Common myeloid progenitor, CD34-positive (primary cell): ENCODE measurements around the gene PDE7B.

Source experiments
- CTCF ChIA-PET: fragments of 350-600 bp; sonication (Branson Sonifier 250); formaldehyde crosslinking; loops from one replicate; lab custom pipeline; 2021; ENCODE audit warnings: antibody characterized with exemption; lab: Charles Lee
- POLR2A ChIA-PET: fragments of 350-600 bp; sonication (Branson Sonifier 250); formaldehyde crosslinking; loops from one replicate; lab custom pipeline; 2021; ENCODE audit warnings: antibody characterized with exemption; lab: Charles Lee
- DNase-seq, 3 donors: peaks; one replicate each; pipeline versions ENCODE4 v3.0.0 to v3.0.0-alpha.2; 2013
- H3K27ac ChIP-seq, 2 experiments: 1 replicate in 1 of 2; 2 replicates in 1 of 2; pipeline ENCODE4 v1.7.0; 2013; ENCODE audit warnings: inconsistent platforms in 2 of 2, low read length in 2 of 2, mild to moderate bottlenecking in 2 of 2, low read depth in 1 of 2, moderate library complexity in 1 of 2; ENCODE audit not compliant: severe bottlenecking in 2 of 2, insufficient read depth in 1 of 2, poor library complexity in 1 of 2
- H3K27me3 ChIP-seq, 5 experiments: replicated peaks in 2 of 5; 1 replicate in 3 of 5; 2 replicates in 2 of 5; pipeline versions ENCODE4 v1.6.1 to v1.7.0; 2013; ENCODE audit warnings: low read length in 4 of 5, mild to moderate bottlenecking in 2 of 5, moderate library complexity in 2 of 5, inconsistent platforms in 1 of 5; ENCODE audit not compliant: insufficient read depth in 5 of 5, control insufficient read depth in 4 of 5
- H3K36me3 ChIP-seq, 4 experiments: 1 replicate in 2 of 4; 2 replicates in 2 of 4; pipeline versions ENCODE4 v1.6.1 to v1.7.0; 2013; ENCODE audit warnings: low read length in 3 of 4, control low read depth in 1 of 4, mild to moderate bottlenecking in 1 of 4; ENCODE audit not compliant: control insufficient read depth in 4 of 4, insufficient read depth in 4 of 4
- H3K4me1 ChIP-seq, 4 experiments: 1 replicate in 3 of 4; 2 replicates in 1 of 4; pipeline versions ENCODE4 v1.6.1 to v1.7.1; 2013; ENCODE audit warnings: low read length in 3 of 4, mild to moderate bottlenecking in 3 of 4, control low read depth in 1 of 4, inconsistent platforms in 1 of 4, moderate library complexity in 1 of 4; ENCODE audit not compliant: control insufficient read depth in 4 of 4, insufficient read depth in 4 of 4; ENCODE audit errors: control extremely low read depth in 1 of 4
- H3K4me3 ChIP-seq, 7 experiments: 1 replicate in 4 of 7; 2 replicates in 3 of 7; pipeline versions ENCODE4 v1.5.1 to v1.7.0; 2013; ENCODE audit warnings: mild to moderate bottlenecking in 7 of 7, low read length in 6 of 7, moderate library complexity in 6 of 7, inconsistent platforms in 2 of 7, low read depth in 2 of 7, control low read depth in 1 of 7; ENCODE audit not compliant: insufficient read depth in 4 of 7, control insufficient read depth in 1 of 7; ENCODE audit errors: extremely low read depth in 1 of 7
- H3K9me3 ChIP-seq, 5 experiments: 1 replicate in 4 of 5; 2 replicates in 1 of 5; pipeline versions ENCODE4 v1.6.1 to v1.7.1; 2013; ENCODE audit warnings: low read length in 4 of 5, mild to moderate bottlenecking in 2 of 5, inconsistent platforms in 1 of 5, low read depth in 1 of 5, moderate library complexity in 1 of 5; ENCODE audit not compliant: control insufficient read depth in 4 of 5, insufficient read depth in 2 of 5; ENCODE audit errors: control extremely low read depth in 1 of 5
- WGBS: methylation state at CpG from one replicate; pipeline ENCODE4 v1.1.5; 2013; ENCODE audit not compliant: insufficient coverage; 5-methylcytosine and 5-hydroxymethylcytosine counted together

Gene PDE7B

DNA sequence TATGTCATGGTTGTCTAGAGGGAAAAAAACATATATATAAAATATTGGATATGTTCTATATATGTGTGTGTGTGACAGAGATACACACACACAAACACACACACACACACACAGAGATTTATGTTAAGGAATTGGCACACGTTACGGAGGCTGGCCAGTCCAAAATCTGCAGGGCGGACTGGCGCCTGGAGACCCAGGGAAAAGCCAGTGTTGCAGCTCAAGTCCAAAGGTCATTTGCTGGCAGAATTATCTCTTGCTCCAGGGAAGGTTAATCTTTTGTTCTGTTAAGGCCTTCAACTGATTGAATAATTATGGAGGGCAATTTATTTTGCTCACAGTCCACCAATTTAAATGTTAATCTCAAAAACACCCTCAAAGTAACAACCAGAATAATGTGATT, 37.5 kb upstream of the PDE7B start:
- no peak overlapping the region for H3K4me3 ChIP-seq
- WGBS, result 92% methylated on average over 4 of the region's 4 CpGs
- peaks cover 0 to 7% (median 0%) of the 10 kb centered on the region in 5 experiments for H3K9me3 ChIP-seq
- H3K27ac ChIP-seq, result no peak overlapping the region
- DNase-seq, result no peak
- H3K27me3 ChIP-seq, result no peaks in the 10 kb centered on the region
- ChIA-PET POLR2A (no interaction called here), CTCF (interaction anchor here (1.2 kb wide), 1 partner anchor 96 kb away, joined by 3 read pairs; no protein-coding TSS in a partner anchor)
- H3K4me1 ChIP-seq, result peaks cover 0 to 19% (median 12%) of the 10 kb centered on the region in 4 experiments
- no peaks in the 10 kb centered on the region for H3K36me3 ChIP-seq

DNA sequence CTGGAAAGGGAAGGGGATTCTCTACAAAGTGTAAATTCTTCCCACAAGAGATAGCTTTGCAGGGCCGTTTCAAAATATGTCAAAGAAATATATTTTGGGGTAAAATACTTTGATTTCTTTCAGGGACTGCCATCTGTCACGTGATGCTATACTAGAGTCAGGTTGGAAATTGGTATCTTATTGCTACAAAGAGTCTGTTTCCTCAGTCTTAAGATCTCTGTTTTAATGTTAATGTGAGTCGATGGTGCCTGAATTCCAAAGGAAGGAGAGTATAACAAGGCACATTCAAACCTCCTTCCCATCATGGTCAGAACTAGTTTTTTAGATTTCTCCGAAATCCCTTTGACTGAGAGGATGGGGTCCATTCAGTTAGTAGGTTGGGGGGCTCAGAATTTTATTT, 36.3 kb upstream of the PDE7B start:
- 100% methylated on average over 3 of the region's 4 CpGs for WGBS
- ChIA-PET CTCF (no interaction called here), POLR2A (no interaction called here)
- no peak for DNase-seq
- no peak overlapping the region for H3K4me3 ChIP-seq
- H3K36me3 ChIP-seq, result no peaks in the 10 kb centered on the region
- no peak overlapping the region for H3K27ac ChIP-seq
- H3K27me3 ChIP-seq, result no peaks in the 10 kb centered on the region
- H3K4me1 ChIP-seq, result peaks cover 0 to 19% (median 12%) of the 10 kb centered on the region in 4 experiments
- no peaks in the 10 kb centered on the region for H3K9me3 ChIP-seq

DNA sequence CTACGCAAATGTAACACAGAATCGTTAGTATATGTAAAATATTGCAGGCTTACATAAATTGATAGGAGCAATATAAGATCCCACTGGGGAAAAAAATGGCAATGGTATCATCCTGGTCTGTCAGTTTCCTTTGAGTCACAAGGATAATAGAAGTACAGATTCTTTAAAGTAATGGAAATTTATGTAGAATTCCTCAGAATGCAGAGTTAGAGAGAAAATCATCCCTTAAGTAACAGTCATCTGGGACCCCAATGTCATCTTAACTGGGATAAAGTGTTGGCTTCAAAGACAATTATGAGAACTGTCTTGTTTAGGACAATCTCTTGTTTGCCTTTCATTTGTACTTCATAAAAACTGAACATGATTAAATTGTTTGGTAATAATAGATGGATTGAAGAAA, 34.5 kb upstream of the PDE7B start:
- 100% methylated on average over 2 of the region's 2 CpGs for WGBS
- Histone ChIP-seq H3K4me3 (no peak overlapping the region), H3K27me3 (no peaks in the 10 kb centered on the region), H3K27ac (no peak overlapping the region), H3K4me1 (peaks cover 0 to 13% (median 7%) of the 10 kb centered on the region in 4 experiments), H3K9me3 (no peaks in the 10 kb centered on the region), H3K36me3 (no peaks in the 10 kb centered on the region)
- ChIA-PET POLR2A (no interaction called here), CTCF (no interaction called here)
- DNase-seq, result no peak

DNA sequence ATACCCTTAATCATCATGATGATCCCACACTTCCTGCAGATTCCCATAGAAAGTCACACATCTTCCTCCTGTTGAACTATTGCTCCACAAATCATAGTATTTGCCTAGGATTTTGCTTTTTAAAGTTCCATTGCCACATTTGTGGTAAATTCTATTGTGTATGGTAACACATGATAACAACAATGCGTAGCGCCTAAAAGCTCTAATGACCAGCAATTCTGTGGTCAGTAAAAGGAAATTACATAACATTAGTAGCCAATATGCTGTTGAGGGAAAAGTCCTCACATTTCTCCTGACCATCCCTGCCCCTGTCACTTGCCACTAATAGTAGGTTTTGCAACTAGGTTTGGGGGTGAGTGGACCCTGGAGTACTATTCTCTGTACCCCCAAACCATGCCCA, 31.8 kb upstream of the PDE7B start:
- no peaks in the 10 kb centered on the region for H3K36me3 ChIP-seq
- ChIA-PET CTCF (interaction anchor here (1.0 kb wide), 1 partner anchor 10 kb away, joined by 4 read pairs; no protein-coding TSS in a partner anchor), POLR2A (interaction anchor here (0.7 kb wide), 1 partner anchor 929 kb away, joined by 3 read pairs; no protein-coding TSS in a partner anchor)
- no peaks in the 10 kb centered on the region for H3K27me3 ChIP-seq
- no peak overlapping the region for H3K4me3 ChIP-seq
- DNase-seq, result no peak
- WGBS, result no CpG with 5 or more reads among the region's 2 CpGs
- no peaks in the 10 kb centered on the region for H3K4me1 ChIP-seq
- H3K9me3 ChIP-seq, result no peaks in the 10 kb centered on the region
- H3K27ac ChIP-seq, result no peak overlapping the region

DNA sequence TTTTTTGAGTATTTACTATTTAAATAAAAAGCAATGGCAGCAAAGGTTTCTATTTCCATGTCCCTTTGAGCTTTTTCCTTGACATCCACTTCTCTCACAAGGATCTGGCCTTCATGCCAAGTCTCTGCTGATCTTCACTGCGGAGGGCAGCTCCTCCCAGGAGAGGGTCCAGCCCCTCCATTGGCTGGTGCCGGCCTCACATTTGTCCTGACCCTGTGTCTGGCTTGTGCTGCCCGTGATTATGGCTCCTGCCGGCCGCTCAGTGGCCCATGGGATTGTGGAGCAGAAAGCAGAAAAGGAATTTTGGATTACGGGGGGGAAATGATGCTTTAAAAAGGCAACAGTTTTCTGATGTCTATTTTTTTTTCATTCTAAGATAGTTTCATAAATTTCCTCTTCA, 31.2 kb upstream of the PDE7B start:
- Histone ChIP-seq H3K9me3 (no peaks in the 10 kb centered on the region), H3K4me1 (no peaks in the 10 kb centered on the region), H3K27me3 (no peaks in the 10 kb centered on the region), H3K27ac (no peak overlapping the region), H3K36me3 (no peaks in the 10 kb centered on the region), H3K4me3 (no peak overlapping the region)
- POLR2A ChIA-PET, result interaction anchor here (0.7 kb wide), 1 partner anchor 929 kb away, joined by 3 read pairs; no protein-coding TSS in a partner anchor
- no peak for DNase-seq
- WGBS, result 100% methylated on average over 2 of the region's 6 CpGs
- CTCF ChIA-PET, result interaction anchor here (1.0 kb wide), 1 partner anchor 9 kb away, joined by 4 read pairs; no protein-coding TSS in a partner anchor

DNA sequence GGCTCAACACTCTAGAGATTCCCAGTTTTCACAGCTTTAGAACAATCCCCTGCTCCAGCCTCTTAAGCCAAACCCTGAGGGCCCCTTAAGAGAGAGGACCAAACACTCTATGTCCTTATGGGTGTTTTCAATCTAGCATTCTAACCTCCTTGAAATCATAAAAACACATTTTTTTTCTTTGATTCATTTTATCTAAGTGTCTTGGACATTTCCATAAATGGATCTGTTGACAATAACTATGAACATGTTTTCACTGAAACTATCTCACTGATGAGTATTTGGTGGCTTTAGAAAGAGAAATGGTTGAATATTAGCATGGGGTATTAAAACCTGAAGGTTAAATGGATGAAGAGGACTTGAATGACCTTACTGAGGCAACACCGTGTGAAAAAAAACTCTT, 27.6 kb upstream of the PDE7B start:
- no peaks in the 10 kb centered on the region for H3K27me3 ChIP-seq
- H3K36me3 ChIP-seq, result no peaks in the 10 kb centered on the region
- ChIA-PET POLR2A (interaction anchor here (0.6 kb wide), 1 partner anchor 27 kb away, joined by 3 read pairs; no protein-coding TSS in a partner anchor), CTCF (no interaction called here)
- 100% methylated on average over 1 of the region's 1 CpG for WGBS
- no peak for DNase-seq
- no peak overlapping the region for H3K27ac ChIP-seq
- H3K9me3 ChIP-seq, result no peaks in the 10 kb centered on the region
- no peaks in the 10 kb centered on the region for H3K4me1 ChIP-seq
- H3K4me3 ChIP-seq, result no peak overlapping the region

DNA sequence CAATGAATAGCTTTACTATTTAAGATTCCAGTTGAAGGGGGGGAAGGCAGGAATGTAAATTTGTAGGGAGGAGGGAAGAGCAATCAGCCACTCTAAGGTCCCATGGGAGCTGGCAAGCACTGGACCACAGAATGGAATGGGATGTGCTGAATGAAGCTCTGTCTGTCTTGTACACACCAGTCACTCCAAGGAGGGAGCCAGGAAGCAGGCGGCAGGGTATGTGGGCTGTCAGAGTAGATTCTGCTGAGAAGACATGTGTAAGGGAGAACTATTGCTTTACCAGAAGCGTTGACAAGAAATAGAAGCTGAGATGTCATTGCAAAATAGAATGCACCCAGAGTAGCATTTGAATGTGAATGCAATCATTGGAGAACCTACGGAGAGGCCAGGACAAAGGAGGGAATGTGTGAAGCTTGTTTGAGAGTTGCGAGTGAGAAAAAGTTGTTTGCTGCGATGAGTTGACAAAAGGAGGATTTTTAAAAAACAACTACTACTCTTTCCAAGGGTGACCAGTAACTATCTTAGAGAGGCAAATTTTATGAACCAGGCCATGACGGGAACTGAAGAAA, 25.2 kb upstream of the PDE7B start:
- Histone ChIP-seq H3K9me3 (no peaks in the 10 kb centered on the region), H3K4me3 (no peak overlapping the region), H3K36me3 (no peaks in the 10 kb centered on the region), H3K27ac (no peak overlapping the region), H3K4me1 (no peaks in the 10 kb centered on the region), H3K27me3 (no peaks in the 10 kb centered on the region)
- 100% methylated on average over 3 of the region's 6 CpGs for WGBS
- no peak for DNase-seq
- CTCF ChIA-PET, result no interaction called here
- POLR2A ChIA-PET, result no interaction called here
